Measurements from ENCODE around the gene PRSS2.

GRCh38 chr7:142808802-142809583, 38.2 kb downstream of the PRSS2 start:
- TF ChIP-seq CTCF (IDR thresholded peaks at IDR 0.05) (no peak), POLR2AphosphoS5 (IDR thresholded peaks at IDR 0.05; ENCODE audit: insufficient read depth in 1 of 2, low read depth in 1 of 2) (peak in 1 of 2 donors; percentile 36), POLR2A (IDR thresholded peaks at IDR 0.05) (no peak)

Measured in vagina (tissue), 2 donors.